Fibroblast of skin of right quadriceps (primary cell): ENCODE results near the gene C3AR1.
"Not testable (repeated sequence)": the region's sequence is repeated elsewhere in the genome, so short reads cannot be mapped to it uniquely, and the experiment has no call there.

Experiments
- DNase-seq: peaks from one replicate; pipeline ENCODE4 v3.0.0-alpha.2; 2013

C3AR1 gene

DNA sequence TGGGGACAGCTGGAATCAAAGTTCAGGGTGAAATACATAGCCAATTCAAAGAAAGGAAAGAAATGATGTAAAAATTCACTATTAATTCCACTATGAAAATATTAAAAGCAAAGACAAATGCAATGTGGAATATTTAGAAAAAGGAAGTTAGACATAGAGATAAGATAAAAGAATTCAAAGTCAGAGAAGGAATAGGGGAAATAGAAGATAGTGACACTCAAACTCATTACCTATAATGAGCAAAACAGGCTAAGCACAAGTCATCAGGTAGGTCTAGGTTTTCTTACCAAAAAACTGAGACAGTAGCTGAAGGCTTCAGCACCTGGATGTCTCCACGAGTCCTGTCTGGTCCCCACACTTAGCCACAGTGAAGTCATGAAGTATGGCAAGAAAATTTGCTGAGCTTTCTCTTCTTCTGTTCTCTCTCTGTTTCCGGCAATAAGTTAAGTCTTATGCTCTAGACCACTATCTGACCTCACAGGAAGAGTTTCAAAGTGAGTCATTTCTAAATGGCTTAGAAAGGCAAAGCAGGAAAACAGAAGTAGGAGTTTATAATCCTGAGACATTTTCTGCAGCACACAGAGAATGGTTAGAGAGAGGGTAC is at the start of gene C3AR1:
Gene C3AR1, minus strand, starts transcription at position 369 of the 604 bp plus-strand sequence. CDS start 6,174 bp downstream, outside the sequence.
- DNase-seq: peak; percentile 73

GRCh38 chr12:8113117-8113516 is 47.0 kb upstream of the C3AR1 start:
- not testable (repeated sequence) for DNase-seq

DNA sequence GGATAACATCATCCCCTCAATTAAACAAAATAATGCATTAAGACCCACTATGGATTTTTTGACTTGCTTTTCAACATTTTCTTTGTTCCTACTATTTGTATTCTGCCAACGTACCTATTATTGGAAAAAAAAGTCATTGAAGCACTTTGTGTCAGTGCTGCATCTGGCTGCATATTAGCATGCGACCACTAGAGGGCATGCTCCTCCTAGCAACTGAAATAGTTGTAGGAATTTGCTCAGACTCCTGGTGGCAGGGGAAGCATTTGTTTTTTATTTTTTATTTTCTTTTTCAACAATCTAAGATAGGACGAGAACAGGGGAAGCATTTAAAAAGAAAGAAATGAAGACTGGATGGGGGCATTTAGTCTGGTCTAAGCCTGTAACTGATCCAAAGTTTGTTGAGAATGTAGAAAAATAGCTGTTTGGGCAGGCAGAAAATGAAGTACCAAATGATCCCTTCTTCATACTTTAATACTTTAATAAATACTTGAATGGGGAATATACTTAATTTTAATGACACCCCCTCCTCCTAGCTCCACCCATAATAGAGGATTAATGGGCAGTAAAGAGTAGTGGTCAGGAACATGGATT is 42.7 kb upstream of the C3AR1 start:
- peak; percentile 73 for DNase-seq

GRCh38 chr12:8099235-8099634 is 33.1 kb upstream of the C3AR1 start:
- DNase-seq: no peak

- no peak for DNase-seq
Measured at GRCh38 chr12:8096281-8096915, 30.2 kb upstream of the C3AR1 start.

GRCh38 chr12:8093291-8093690 is 27.1 kb upstream of the C3AR1 start:
- no peak for DNase-seq

GRCh38 chr12:8089716-8090115 is 23.6 kb upstream of the C3AR1 start:
- no peak for DNase-seq

GRCh38 chr12:8089277-8089676 is 23.1 kb upstream of the C3AR1 start:
- DNase-seq: not testable (repeated sequence)

DNA sequence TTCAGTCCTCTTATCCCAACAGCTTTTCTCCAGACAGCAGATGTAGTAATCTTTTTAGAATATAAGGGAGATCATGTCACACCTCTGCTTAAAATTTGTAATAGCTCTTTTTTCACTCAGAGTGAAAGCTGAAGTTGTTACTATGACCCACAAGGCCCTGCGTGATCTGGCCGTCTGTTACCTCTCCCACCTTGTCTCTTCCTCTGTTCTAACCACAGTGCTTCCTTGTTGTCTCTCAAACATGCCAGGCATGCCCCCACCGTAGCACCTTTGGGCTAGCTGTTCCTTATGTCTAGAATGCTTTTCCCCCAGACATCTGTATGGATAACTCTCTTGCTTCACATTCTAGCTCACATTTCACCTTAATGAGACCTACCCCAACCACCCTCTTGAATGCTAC is 22.4 kb upstream of the C3AR1 start:
- no peak for DNase-seq

DNA sequence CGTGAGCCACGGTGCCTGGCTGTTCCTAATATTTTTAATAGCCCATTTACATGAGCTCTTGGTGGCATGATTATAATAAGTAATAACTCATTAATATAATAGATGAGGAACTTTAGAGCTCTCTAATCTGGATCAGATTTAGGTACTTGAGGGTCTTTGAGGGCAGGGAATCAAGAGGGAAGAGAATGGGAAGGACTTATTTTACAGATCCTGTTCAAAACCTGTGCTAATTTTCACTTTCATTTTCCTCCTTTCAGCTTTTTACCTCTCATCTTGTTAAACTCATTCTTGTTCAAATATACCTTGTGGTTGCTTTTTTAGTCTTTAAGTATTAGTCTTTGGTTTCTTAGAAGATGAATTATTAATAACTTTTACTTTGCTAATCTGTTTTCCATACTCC is 21.5 kb upstream of the C3AR1 start:
- DNase-seq: no peak

DNA sequence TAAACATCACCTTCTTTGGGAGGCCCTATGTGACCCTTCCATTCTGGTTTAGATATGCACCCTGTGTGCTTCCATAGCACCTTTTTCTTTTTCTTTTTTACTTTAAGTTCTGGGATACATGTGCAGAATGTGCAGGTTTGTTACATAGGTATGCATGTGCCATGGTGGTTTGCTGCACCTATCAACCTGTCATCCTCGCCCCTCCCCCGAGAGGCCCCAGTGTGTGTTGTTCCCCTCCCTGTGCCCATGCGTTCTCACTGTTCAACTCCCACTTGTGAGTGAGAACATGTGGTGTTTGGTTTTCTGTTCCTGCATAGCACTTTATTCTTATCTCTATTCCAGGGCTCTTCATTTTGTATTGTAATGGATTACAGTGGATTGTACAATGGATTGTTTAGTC is 18.2 kb upstream of the C3AR1 start:
- DNase-seq: not testable (repeated sequence)

- no peak for DNase-seq
Measured at GRCh38 chr12:8082808-8083100, 16.6 kb upstream of the C3AR1 start.

- no peak for DNase-seq
Measured at GRCh38 chr12:8081251-8081920, 15.2 kb upstream of the C3AR1 start.

GRCh38 chr12:8080120-8080519 is 14.0 kb upstream of the C3AR1 start:
- no peak for DNase-seq

GRCh38 chr12:8078916-8079315 is 12.8 kb upstream of the C3AR1 start:
- no peak for DNase-seq

GRCh38 chr12:8078398-8078797 is 12.2 kb upstream of the C3AR1 start:
- peak; percentile 75 for DNase-seq

- DNase-seq: peak; percentile 68
Measured at GRCh38 chr12:8077207-8077606, 11.0 kb upstream of the C3AR1 start.

GRCh38 chr12:8076366-8076765 is 10.2 kb upstream of the C3AR1 start:
- no peak for DNase-seq

GRCh38 chr12:8075935-8076334 is 9.8 kb upstream of the C3AR1 start:
- no peak for DNase-seq

DNA sequence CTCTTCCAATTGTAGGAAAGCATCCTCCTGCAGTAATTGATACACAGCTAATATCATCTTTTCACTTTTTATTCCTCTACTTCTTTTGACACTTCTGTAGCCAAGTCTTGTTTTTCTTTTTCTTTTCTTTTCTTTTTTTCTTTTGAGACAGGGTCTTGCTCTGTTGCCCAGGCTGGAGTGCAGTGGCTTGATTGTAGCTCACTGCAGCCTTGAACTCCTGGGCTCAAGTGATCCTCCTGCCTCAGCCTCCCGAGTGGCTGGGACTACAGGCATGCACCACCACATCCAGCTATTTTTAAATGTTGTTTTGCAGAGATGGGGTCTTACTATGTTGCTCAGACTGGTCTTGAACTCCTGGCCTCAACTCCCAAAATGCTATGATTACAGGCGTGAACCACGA is 5.7 kb upstream of the C3AR1 start:
- not testable (repeated sequence) for DNase-seq

GRCh38 chr12:8069582-8069981 is 3.4 kb upstream of the C3AR1 start:
- DNase-seq: no peak

DNA sequence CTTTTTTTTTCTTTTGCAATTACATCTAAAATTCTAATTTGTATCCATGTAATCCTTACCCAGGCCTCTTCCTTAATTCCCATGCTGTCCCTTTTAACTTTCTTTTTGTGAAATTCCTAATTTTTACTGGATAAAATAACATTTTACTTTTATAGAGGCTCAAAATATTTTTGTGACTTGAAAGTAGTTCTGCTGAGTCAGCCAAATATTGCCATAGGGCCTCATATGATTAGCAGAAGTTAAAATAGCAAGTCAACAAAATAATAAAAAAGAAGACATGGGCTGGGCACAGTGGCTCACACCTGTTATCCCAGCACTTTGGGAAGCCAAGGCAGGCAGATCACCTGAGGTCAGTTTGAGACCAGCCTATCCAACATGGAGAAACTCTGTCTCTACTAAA is 2.0 kb downstream of the C3AR1 start:
- DNase-seq: no peak

- no peak for DNase-seq
Measured at GRCh38 chr12:8058506-8058905, 7.7 kb downstream of the C3AR1 start.

DNA sequence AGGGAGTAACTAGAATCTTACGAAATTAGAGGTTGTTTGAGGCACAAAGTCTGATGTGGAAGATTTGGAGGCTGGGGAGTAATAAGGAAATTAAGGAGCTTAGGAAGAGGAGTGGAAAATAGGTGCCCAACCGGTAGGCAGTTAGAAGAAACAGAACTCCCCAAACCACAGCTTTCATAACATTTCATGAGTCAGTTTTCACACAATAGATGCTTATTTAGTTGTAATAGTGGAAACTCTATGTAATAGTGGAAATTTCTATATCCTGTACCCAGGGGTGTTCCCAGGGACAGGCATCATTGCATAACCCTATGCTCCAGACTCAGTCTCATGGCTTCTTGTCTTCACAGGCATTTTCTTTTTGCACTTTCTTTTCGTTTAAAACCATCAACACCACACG is 8.3 kb downstream of the C3AR1 start:
- DNase-seq: peak; percentile 64
